GM21515 (cell line): ENCODE results near the gene CDK18.

Experiments used
- ATAC-seq: cut with Tn5 transposase; IDR thresholded peaks from one replicate; pipeline ENCODE4 v1.9.1; 2021; ENCODE audit not compliant: unreplicated experiment

CDK18 gene

DNA sequence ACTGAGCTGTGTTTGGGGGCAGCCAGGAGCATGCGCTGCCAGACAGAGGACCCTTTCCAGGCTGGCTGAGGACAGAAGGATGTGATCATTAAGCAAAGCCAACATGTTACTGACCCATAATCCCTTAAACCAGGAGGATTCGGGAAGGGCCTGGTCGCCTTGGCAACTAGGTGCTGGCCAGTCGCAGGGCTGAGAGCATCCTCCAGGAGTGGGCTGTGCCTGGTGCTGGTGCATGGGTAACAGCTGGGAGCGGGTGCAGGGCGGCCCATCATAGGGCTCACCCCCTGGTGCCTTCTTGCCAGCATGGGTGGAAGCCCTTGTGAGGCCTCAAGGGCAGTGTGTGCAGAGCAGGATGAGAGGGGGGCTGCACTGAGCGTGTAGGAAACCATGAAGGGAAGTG is 17.2 kb downstream of the CDK18 start:
- no peak for ATAC-seq

DNA sequence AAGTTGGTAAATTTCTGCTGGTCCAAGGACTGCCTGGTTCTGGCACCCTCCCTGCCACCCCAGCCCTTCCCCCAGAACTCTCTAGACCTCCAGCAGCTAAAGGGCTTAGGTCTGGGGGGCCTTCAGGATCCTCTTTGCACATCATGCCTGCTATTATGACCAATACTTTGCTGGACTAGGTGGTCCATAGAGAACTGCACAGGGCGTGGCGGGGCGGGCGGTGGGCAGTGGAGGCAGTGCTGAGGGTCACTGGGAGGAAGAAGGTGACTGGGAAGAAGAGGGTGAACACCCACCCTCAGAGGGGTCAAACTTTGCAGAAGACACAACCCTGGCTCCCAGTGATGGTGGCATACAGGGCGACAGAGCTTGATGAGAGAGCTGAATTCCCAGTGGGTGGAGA is 18.2 kb downstream of the CDK18 start:
- no peak for ATAC-seq

DNA sequence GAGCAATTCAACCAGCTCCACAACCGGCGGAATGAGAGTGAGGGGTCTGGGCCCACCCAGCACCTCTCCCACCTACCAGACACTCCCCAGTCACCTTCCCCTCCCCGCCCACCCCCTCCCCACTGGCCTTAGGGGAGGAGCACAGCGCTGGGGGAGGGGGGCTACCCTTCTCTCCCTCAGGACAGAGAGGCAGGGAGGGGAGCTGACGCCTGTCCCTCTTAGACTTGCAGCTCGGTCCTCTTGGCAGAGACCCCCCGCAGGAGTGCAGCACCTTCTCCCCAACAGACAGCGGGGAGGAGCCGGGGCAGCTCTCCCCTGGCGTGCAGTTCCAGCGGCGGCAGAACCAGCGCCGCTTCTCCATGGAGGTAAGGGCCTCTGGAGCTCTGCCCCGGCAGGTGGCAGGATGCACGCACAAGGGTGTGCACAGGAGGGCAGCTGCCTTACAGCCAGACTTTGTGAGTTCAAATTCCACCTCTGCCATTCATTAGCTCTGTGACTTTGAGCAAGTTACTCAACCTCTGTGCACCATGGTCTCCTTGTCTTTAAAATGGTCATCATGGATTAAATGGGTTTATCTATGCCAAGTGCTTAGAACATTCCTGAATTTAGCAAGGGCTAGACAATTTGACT is 18.9 kb downstream of the CDK18 start:
- no peak for ATAC-seq

DNA sequence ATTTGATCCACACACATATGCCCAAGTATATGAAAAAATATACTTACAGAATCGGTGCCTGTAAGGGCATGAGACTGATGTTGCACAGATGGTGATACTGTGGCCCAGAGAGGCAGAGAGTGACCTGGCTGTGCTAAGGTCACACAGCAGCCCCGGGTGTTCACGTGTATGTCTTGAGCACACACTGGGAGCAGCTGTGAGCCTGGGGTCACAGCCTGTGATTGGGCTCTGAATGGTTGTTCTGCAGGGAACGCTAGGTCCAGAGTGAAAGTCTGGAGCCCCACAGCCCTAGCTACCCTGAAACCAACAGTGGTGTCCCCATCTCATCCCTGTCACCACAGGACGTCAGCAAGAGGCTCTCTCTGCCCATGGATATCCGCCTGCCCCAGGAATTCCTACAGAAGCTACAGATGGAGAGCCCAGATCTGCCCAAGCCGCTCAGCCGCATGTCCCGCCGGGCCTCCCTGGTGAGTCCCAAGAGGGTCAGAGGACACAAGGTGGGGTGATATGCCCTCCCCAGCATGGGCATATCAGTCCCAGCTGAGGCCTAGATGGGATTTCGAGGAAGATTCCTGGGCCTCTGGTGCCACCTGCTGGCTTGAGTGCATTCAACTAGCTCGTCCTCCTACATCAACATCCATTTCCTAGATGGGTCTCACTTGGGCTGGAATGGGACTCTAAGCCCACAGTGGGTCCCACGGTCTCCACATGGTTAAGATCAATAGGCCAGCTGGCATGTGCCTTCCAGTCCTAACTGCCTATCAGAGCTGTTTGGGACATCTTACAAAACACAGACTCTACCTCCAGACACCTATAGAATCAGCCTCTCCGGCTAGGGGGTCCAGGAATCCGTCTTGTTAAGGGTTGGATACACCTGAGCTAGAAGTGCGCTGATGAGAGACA is 19.7 kb downstream of the CDK18 start:
- ATAC-seq, result no peak

DNA sequence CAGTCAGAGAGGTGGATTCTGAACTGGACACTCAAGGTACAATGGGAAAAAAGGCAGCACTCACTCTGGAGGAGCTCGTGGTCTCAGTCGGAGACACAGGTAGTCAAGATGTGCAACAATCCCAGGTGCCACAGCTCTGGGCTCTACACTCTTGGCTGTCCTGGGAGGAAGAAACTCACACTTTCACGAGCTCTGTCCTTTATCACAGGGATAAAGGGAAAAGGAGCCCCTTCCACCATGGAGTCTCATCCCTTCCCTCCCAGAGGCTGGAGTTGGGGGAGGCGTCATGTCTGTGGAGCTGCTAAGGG is 20.3 kb downstream of the CDK18 start:
- ATAC-seq, result no peak

DNA sequence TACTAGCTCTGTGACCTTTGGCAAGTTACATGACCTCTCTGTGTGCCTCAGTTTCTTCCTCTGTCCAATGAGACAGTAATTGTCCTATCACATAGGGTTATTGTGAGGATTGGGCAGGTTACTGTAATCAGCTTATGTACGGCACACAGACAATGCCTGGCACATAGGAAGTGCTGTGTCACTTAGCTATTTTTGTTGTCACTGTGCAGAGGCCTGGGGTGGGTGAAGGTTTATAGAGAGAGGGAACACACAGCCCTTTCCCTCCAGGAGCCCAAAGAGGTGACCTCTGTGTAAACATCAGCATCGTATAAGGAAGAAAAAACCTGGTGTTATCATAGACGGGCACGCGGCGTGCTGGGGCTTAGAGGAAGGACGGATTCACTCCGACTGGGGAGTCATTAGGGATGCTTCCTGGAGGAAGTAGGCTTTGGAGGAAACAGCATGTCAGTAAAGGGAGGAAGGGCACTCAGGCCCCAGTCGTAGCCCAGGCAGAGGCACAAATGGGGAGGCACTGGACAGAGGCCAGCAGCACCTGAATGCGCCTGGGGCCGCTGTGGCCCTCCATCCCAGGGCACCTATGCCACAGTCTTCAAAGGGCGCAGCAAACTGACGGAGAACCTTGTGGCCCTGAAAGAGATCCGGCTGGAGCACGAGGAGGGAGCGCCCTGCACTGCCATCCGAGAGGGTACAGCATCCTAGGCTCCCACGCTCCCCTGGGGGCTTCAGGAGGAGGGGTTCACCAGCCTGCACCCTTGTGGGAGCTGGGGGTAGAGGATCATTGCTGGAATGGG is 21.2 kb downstream of the CDK18 start:
- ATAC-seq, result no peak

DNA sequence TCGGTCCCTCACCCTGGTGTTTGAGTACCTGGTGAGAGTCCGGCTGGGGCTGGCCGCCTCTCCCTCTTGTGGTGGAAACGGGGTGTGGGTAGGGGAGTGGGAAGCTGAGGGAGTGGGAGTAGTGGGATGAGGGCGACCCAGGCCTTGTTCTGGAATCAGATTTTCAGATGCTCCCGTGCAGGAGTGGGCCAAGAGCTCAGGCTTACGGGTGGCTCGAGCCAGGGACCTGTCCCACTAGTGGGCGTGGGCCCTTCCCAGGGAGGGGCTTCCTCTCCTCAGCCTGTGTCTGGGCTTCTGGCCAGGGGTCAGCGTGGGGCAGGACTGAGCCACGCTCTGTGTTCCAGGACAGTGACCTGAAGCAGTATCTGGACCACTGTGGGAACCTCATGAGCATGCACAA is 22.0 kb downstream of the CDK18 start:
- no peak for ATAC-seq

DNA sequence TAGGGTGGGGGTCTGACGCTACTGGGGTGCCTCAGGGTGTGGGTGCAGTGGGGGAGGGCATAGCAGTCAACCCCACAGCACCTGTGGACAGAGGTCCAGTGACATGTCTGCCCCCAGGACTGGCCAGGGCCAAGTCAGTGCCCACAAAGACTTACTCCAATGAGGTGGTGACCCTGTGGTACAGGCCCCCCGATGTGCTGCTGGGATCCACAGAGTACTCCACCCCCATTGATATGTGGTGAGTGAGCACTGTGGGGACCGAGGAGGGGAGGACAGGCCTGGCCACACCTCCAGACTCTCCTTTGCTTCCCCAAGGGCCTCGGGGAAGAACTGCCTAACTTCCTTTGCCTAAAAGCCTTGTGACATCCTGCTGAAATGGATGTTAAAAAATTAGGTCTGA is 23.5 kb downstream of the CDK18 start:
- ATAC-seq, result no peak

DNA sequence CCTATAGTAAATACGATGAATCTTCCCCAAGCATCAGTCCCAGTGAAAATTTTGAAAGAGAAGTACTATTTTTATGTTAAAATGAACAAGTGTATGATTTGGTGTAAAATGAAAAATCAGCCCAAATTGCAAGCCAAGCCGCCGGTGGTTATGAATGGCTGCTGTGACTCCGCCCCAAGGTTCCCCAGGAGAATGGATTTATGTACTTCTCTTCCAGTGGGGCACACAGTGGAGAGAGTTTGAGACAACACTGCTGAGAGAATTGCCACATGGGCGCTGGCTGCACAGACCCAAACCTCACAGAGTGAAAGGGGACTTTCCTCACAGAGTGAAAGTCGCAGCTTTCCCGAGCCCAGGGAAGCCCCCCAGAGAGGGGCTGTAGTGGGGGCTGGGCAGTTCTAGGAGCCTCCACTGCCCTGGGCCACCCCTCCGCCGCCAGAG is 24.0 kb downstream of the CDK18 start:
- no peak for ATAC-seq

DNA sequence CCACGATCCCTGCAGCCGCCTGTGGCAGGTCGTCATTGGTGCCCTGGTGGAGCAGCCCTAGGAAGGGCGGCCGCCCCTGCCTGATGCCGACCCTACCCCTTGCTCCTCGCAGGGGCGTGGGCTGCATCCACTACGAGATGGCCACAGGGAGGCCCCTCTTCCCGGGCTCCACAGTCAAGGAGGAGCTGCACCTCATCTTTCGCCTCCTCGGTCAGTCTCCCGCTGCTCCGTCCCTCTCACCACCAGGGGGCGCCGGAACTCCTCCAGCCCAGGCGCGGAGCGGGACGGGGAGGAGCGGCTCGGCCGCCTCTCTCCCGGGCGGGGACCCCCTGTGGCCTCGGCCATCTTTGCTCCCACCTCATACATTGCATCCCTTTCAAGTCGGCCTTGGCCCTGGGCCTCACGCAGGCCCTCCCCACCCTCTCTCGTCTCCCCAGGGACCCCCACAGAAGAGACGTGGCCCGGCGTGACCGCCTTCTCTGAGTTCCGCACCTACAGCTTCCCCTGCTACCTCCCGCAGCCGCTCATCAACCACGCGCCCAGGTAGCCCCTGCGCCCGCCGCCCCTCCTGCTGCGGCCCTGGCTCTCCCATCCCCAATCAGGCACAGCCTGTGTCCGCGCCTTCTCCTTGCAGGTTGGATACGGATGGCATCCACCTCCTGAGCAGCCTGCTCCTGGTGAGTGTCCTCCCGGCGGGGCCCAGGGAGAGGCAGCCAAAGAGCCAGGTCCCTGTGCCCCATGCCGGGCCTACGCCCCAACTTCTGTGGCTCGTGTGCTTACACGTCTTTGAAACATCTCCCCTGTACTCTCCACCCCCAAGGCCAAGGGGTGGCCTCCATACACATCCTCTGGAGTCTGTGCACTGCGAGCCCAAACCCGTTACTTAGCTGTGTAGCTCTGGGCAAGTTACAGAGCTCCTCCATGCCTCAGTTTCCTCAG is 24.7 kb downstream of the CDK18 start:
- no peak for ATAC-seq

DNA sequence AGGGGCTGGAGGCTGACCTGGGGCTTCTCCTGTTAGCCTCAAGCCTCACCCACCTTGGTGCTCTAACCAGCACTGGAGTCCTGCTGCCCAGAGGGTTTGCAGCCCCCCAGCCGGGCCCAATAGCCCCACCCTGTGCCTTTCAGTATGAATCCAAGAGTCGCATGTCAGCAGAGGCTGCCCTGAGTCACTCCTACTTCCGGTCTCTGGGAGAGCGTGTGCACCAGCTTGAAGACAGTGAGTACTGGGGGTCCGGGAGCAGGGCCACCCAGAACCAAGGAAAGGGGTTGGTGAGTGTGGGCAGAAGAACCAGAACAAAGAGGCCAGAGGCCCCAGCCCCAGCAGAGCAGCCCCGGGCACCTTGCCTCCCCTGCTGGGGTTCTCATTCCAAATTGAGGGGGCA is 25.6 kb downstream of the CDK18 start:
- ATAC-seq, result no peak

DNA sequence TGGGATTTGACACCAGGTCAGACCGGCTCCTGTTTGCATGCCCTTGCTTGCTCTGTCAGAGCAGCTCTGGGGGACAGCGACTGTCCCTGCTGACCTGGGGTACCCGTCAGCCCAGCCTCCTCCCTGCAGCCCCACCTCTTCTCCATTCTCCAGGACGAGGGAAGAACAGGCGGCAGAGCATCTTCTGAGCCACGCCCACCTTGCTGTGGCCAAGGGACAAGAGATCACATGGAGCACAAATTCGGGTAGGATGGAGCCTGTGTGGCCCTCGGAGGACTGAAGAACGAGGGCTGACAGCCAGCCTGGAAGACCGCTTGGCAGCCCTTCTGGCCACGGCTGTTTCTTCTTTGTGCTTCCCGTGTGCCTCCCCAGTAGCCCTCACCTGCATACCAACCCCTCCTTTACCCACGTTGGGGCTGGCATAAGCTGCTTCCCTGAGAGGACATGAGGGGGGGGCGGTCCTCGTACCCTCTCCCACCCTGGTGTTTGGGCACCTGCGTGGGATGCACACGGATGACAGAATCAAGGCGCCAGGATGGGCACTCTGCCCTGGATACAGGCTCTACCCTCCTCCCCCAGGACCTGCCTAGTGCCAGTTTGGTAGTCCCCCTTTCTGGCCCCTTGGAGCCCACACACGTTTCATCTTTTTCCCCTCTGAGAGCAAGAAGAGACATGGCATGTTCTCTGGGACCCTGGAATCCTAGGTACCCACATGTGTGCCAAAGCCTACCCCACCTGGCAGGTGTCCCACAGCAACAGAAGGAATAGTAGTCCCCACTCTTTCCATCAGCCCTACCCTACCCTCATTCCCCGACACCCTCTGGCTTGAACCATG is 26.9 kb downstream of the CDK18 start:
- ATAC-seq, result no peak

DNA sequence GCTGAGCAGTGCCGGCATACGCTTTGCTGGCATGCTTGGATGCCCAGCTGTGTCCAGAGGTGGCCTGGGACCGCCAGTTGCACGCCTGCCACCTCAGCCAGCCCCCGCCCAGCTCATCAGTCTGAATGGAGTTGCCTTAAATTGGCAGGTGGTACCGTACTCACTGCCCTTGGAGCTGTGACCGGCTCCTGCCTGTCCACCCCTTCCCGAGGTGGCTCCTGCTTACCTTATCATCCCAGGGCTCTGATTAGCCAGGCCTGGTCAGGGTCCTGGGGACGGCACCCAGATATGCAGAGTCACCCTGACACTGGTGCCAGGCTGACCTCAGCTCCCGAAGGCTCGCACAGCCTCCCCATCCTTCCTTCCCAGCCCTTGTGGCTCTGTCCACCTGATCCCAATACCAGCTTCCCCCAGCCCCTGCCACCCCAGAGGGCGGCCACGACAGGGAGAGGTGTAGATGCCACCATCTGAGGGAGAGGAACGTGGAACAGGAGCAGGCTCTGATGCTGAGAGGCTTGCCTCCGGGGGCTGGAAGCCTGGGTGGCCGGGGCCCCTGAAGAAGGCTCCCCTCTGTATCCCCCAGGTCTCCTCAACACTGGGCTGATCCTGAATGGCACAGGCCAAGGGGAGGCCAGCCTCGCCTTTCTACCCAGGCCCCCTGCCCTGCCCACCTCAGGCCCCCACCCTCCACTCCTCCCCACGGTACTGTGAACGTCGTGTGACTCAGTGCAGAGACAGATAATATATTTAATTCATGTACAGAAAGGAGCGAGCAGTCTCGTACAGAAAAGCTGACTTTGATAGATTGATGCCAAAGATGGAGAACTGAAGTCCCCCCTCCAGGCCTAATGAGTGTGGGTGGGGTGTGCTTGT is 27.8 kb downstream of the CDK18 start:
- no peak for ATAC-seq

DNA sequence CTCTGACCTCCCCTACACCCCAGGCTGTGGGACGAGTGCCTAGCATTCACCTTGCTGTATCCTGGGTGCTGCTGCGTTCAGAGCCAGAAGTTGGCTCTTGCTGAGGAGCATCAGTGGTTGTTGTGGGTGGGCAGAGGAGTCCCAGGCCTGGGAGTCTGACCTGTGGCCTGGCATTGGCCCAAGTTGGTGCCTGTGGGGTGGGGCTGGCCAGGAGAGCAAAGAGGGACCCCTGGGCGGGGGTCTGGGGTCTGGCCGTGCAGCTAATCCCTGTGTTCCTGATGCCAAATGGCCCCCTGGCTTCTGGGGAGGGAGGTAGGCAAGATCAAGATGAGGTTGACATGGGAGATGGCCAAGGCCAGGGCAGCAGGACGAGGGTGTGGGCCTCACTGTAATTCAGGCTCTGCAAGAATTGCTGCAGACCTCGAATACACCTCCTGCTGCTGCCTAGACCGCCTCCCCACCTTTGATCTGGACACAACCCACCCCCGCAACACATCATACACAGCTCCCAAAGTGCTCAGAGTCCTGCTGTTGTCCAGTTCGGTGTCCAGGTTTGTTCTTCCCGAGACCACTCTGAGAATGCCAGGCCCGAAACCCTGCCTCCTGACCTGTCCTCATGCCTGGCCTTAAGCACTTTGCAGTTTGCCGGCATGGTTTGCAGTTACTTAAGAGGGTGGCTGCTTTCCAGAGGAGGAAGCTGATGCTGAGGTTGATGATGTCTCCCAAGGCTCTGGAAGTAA is 28.7 kb downstream of the CDK18 start:
- no peak for ATAC-seq

DNA sequence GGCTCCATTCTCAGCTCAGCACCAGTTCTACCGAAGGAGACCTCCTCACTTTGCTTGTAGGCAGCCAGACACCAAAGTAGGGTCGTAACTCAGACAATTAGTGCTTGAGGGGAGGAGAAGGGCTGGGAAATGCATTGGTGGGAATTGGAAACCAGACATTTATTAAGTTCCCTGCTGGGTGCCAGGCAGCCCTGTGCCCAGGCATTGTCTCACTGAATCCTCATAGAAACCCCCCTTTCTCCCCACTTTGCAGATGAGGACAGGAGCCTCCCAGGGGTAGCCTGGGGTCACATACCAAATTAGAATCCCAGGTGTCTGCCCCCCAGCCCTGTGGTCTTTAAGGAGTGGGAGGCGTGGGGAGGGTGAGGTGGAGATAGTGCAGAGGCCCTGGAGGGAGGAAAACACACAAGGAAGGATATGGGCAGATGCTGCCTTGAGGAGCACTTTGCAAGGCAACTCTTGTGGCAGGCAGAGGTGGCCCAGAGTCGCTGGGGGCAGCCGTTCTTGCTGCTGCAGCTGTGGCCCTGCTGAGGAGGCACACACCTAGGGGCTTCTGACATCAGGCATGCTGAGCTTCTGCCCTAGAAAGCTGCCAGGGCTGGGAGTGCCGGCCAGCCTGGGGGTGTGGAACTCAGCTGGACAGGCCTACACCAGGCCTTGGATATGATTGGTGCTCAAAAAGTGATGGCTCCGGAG is 29.4 kb downstream of the CDK18 start:
- no peak for ATAC-seq

DNA sequence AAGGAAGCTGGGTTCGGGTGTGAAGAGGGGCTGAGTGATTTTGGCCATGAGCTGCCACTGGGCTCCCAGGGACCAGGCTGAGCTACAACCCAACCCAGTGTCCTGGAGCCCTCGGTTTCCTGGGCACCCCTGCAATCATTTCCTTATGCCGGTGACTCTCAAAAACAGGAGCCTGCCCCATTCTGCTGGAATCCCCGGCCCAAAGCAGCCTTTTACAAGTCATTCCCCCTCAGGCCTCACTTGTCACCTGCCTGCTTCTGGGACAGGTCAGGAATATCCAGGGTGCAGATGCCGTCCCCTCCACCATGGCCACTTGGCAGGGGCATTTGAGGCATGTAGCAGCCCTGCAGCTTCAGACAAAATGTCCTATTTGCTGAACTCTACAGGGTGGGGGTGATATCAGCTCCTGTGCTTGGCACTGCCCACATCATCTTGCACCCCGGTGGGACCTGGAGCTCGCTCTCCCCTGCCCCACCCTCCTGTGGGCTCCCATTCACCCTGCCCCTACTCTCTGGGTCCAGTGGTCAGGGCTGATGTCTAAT is 30.0 kb downstream of the CDK18 start:
- ATAC-seq, result no peak

DNA sequence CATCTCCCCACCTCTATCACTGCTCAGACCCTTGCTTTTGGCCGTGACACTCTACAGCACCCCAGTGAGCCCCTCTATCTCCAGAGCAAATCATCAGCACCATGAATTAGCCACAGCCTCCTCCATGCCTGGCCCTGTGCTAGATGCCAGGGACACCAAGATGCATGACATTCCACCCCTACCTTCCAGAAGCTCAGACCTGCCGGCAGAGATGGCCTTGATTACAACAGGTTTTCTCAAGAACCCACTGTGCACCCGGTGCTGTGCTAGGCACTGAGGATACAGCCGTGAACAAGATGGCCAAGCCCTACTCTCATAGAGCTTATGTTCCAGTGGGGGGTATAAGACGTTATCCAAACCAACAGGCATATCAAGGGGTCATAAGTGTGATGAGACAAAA is 30.6 kb downstream of the CDK18 start:
- ATAC-seq, result no peak
